Measurements from ENCODE around the gene UBAC2.
"Not testable (repeated sequence)": the region's sequence is repeated elsewhere in the genome, so short reads cannot be mapped to it uniquely, and the experiment has no call there.

UBAC2 gene

GRCh38 chr13:99185606-99186005, 15.0 kb upstream of the UBAC2 start:
- DNase-seq (ENCODE audit: low spot score), result no peak

- no peak for DNase-seq (ENCODE audit: low spot score)
Observed at GRCh38 chr13:99190147-99190985, 10.3 kb upstream of the UBAC2 start.

DNA sequence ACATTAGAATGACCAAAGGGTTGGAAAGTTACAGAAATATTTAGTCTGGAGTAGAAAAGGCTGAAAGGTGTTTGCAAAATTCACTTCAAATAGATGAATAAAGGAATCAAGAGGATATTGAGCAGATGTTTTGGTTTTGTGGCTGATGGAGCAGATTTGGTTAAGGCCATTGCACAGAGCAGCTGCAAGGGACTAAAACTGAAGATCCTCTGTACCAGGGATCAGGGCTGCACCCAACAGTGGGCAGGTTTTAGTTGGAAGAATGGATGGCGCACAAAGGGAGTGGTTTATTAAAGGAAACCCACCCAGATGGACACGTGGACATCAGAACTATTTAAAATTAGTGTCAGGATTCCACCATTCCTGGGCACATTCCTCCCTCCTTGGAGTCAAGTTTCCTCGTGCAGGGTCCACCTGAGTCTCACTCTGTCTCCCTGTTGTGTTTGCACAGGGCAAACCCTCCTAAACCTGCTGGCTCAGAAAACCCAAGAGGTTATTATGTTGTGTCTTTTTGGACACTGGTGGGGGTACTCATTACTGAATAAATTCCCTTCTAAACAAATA, 9.2 kb upstream of the UBAC2 start:
- DNase-seq (ENCODE audit: low spot score), result no peak

GRCh38 chr13:99191900-99192399, 8.7 kb upstream of the UBAC2 start:
- DNase-seq (ENCODE audit: low spot score), result peak; percentile 60

- no peak for DNase-seq (ENCODE audit: low spot score)
Observed at GRCh38 chr13:99192480-99192879, 8.2 kb upstream of the UBAC2 start.

DNA sequence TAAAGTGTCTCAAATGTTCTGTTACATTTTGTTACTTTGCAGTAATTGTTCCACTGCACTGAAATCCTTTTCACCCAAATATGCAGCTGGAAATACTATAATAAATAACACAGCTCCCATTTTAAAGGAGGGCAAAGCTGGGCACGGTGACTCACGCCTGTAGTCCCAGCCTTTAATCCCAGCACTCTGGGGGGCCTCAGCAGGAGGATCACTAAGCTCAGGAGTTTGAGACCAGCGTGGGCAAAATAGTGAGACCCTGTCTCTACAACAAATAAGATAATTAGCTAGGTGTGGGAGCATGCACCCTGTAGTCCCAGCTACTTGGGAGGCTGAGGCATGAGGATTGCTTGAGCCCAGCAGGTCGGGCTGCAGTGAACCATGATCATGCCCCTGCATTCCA, 7.5 kb upstream of the UBAC2 start:
- no peak for DNase-seq (ENCODE audit: low spot score)

DNA sequence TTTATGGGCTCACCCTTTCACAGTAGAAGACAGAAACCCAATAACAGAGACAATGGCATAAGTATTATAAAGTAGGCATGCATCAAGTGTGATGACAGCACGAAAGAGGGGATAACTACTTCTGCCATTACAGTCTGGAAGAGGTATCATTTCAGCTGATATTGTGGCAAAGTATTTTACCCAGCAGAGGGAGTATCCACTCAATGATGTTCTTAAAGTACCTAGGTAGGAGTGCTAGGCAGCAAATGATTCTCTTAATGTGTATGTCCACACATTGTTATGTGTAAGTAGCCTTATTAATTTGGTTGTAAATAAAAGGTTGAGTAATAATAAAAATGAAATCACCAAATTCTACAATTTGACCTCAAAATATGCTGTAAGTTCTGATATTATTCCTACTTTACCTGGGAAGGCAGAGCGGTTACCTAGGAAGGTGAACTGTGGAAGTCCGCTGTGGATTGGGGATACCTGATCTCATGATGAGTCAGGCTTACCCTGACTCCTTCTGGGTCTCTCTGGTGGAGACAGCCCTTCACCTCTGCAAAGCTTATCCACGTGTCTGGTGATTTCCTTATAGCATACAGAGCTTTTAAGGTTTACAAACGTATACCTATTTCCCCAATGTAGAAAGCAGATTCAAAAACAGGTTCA, 4.1 kb upstream of the UBAC2 start:
- peak; percentile 57 for DNase-seq (ENCODE audit: low spot score)

- peak; percentile 53 for DNase-seq (ENCODE audit: low spot score)
Observed at GRCh38 chr13:99197117-99197651, 3.5 kb upstream of the UBAC2 start.

- DNase-seq (ENCODE audit: low spot score), result no peak
Observed at GRCh38 chr13:99199541-99200431, 868 bp upstream of the UBAC2 start.

GRCh38 chr13:99203601-99204579, 3.2 kb downstream of the UBAC2 start:
- DNase-seq (ENCODE audit: low spot score), result no peak

GRCh38 chr13:99205621-99206220, 5.1 kb downstream of the UBAC2 start:
- no peak for DNase-seq (ENCODE audit: low spot score)

- no peak for DNase-seq (ENCODE audit: low spot score)
Observed at GRCh38 chr13:99206226-99206625, 5.6 kb downstream of the UBAC2 start.

- DNase-seq (ENCODE audit: low spot score), result no peak
Observed at GRCh38 chr13:99206873-99207272, 6.2 kb downstream of the UBAC2 start.

DNA sequence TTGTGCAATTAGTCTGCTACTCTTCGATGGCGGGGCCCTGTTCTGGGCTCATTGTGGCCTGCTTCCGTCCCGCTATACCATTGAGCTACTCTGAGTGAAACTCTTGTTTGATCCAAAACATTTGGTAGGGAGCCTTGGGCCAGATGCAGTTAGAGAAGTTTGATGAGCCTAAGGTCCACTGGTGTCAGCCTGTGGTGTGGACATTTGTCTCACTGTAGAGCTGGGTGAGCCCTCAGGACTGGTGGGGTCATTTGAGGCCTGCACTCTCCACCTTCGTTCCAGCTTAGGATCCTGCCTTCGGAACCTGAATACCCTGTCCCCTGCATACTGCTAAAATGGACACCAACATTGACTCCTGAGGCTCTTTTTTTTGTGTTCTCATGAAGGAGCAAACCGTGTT, 6.9 kb downstream of the UBAC2 start:
- no peak for DNase-seq (ENCODE audit: low spot score)

DNA sequence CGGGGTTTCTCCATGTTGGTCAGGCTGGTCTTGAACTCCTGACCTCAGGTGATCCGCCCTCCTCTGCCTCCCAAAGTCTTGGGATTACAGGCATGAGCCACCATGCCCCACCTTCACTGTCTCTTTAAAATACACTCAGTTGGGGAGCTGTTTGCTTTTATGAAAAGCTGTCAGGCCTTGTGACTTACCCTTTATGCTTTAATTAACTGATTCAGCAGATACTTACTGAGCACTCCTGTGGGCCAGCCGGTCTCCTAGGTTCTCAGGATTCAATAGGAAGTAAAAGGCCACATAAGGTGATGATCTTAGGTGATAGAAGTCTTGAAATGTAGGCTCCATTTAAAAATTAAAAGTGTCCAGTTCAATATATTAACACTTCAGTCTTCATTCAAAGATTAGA, 7.5 kb downstream of the UBAC2 start:
- DNase-seq (ENCODE audit: low spot score), result no peak

DNA sequence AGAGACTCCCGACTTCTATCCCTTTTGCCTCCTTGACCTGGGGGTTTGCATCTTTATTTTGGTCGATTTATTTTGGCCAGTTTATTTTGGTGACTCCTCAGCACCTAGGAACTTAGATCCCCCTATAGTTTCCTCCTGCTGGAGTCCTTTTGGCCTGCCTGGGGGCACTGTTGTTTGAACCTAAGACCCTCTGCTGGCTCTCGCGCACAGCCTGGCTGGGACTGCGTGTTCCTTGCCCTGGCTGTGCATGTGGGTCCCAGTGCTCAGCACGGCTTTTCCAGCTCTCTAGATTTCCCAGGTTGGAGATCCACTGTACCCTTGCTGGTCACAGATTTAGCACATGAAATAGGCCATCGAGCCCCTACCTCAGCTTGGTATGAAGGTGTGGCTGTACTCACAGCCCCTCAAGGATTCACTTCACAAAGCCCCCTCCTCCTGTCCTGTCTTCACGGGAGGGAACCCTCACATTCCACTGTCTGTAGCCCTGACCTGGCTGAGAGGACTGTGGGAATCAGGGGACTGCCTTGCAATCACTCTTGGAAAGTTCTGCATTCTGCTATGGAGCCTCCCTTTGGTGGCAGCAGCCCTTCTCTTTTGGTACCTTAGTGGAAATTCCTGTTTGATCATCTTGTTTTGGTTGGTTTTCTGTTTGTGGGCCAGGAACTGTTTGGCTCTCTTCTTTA, 8.3 kb downstream of the UBAC2 start:
- DNase-seq (ENCODE audit: low spot score), result no peak

GRCh38 chr13:99210627-99211026, 10.0 kb downstream of the UBAC2 start:
- not testable (repeated sequence) for DNase-seq (ENCODE audit: low spot score)

DNA sequence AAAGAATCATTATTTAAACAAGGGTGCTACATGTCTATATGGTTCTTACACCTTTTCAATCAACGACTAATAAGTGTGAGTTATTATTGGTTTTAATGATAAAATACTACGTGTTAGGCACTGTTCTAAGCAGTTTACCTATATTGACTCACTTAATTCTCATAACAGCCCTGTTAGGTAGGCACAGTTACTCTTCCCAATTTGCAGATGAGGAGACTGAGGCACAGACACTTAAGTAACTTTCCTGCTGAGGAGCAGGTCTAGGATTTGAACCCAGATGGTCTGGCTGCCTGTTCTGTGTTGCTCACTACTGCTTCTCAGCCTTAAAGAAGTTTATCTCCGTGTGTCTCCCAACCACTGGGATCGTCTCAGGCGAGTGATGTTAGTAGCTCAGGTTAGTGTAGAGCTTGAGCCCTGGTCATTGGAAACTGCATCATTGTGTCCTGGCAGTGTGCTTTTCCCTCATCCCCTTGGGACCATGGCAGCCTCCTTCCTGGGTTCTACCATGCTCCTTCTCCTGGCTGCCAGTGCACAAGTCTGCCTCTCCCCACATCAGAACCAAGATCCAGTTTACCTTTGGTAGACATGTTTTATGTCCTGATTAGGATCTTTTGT, 10.9 kb downstream of the UBAC2 start:
- DNase-seq (ENCODE audit: low spot score), result no peak

- no peak for DNase-seq (ENCODE audit: low spot score)
Observed at GRCh38 chr13:99214232-99214631, 13.6 kb downstream of the UBAC2 start.
